Common myeloid progenitor, CD34-positive (primary cell): ENCODE measurements around the gene EFCAB8.
A peak's percentile ranks its signal among the peaks of the same experiment; 100 is the strongest.

Experiments
- CTCF ChIA-PET: fragments of 350-600 bp; sonication (Branson Sonifier 250); formaldehyde crosslinking; loops from one replicate; lab custom pipeline; 2021; ENCODE audit warnings: antibody characterized with exemption; lab: Charles Lee
- POLR2A ChIA-PET: fragments of 350-600 bp; sonication (Branson Sonifier 250); formaldehyde crosslinking; loops from one replicate; lab custom pipeline; 2021; ENCODE audit warnings: antibody characterized with exemption; lab: Charles Lee
- DNase-seq, 3 donors: peaks; one replicate each; pipeline versions ENCODE4 v3.0.0 to v3.0.0-alpha.2; 2013
- H3K27ac ChIP-seq, 2 experiments: 1 replicate in 1 of 2; 2 replicates in 1 of 2; pipeline ENCODE4 v1.7.0; 2013; ENCODE audit warnings: inconsistent platforms in 2 of 2, low read length in 2 of 2, mild to moderate bottlenecking in 2 of 2, low read depth in 1 of 2, moderate library complexity in 1 of 2; ENCODE audit not compliant: severe bottlenecking in 2 of 2, insufficient read depth in 1 of 2, poor library complexity in 1 of 2
- H3K27me3 ChIP-seq, 5 experiments: replicated peaks in 2 of 5; 1 replicate in 3 of 5; 2 replicates in 2 of 5; pipeline versions ENCODE4 v1.6.1 to v1.7.0; 2013; ENCODE audit warnings: low read length in 4 of 5, mild to moderate bottlenecking in 2 of 5, moderate library complexity in 2 of 5, inconsistent platforms in 1 of 5; ENCODE audit not compliant: insufficient read depth in 5 of 5, control insufficient read depth in 4 of 5
- H3K36me3 ChIP-seq, 4 experiments: 1 replicate in 2 of 4; 2 replicates in 2 of 4; pipeline versions ENCODE4 v1.6.1 to v1.7.0; 2013; ENCODE audit warnings: low read length in 3 of 4, control low read depth in 1 of 4, mild to moderate bottlenecking in 1 of 4; ENCODE audit not compliant: control insufficient read depth in 4 of 4, insufficient read depth in 4 of 4
- H3K4me1 ChIP-seq, 4 experiments: 1 replicate in 3 of 4; 2 replicates in 1 of 4; pipeline versions ENCODE4 v1.6.1 to v1.7.1; 2013; ENCODE audit warnings: low read length in 3 of 4, mild to moderate bottlenecking in 3 of 4, control low read depth in 1 of 4, inconsistent platforms in 1 of 4, moderate library complexity in 1 of 4; ENCODE audit not compliant: control insufficient read depth in 4 of 4, insufficient read depth in 4 of 4; ENCODE audit errors: control extremely low read depth in 1 of 4
- H3K4me3 ChIP-seq, 7 experiments: 1 replicate in 4 of 7; 2 replicates in 3 of 7; pipeline versions ENCODE4 v1.5.1 to v1.7.0; 2013; ENCODE audit warnings: mild to moderate bottlenecking in 7 of 7, low read length in 6 of 7, moderate library complexity in 6 of 7, inconsistent platforms in 2 of 7, low read depth in 2 of 7, control low read depth in 1 of 7; ENCODE audit not compliant: insufficient read depth in 4 of 7, control insufficient read depth in 1 of 7; ENCODE audit errors: extremely low read depth in 1 of 7
- H3K9me3 ChIP-seq, 5 experiments: 1 replicate in 4 of 5; 2 replicates in 1 of 5; pipeline versions ENCODE4 v1.6.1 to v1.7.1; 2013; ENCODE audit warnings: low read length in 4 of 5, mild to moderate bottlenecking in 2 of 5, inconsistent platforms in 1 of 5, low read depth in 1 of 5, moderate library complexity in 1 of 5; ENCODE audit not compliant: control insufficient read depth in 4 of 5, insufficient read depth in 2 of 5; ENCODE audit errors: control extremely low read depth in 1 of 5
- WGBS: methylation state at CpG from one replicate; pipeline ENCODE4 v1.1.5; 2013; ENCODE audit not compliant: insufficient coverage; 5-methylcytosine and 5-hydroxymethylcytosine counted together

The EFCAB8 gene

DNA sequence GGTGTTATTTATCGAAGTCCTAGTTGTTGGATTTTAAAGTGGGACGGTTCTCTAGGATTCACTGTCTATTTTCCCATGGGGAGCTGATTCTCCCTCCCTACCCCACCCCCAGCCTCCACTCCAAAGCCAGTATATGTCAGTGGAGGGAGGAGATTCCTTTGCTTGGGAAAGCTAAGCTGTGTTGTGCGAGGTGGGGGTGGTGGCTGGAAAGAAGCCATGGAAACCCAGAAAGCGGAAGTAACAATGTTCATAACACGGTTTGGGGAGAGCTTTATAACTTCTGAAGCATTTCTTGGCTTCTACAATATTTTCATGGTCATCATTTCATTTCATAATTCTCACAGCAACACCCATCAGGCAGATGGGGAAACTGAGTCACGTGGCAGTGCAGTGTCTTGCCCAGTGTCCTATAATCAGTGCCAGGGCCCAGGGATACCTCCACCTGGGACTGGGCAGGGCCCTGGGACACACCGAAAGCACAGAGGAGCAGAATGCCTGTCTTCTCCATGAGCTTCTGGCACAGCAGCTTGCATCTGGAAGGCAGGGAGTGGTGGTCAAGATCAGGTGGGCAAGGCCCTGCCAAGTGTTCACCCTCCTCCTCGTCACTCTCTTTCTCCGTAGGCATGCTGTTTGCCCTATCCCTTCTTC is 141.0 kb downstream of the EFCAB8 start:
- Histone ChIP-seq H3K27me3 (no peaks in the 10 kb centered on the region), H3K4me3 (peak overlapping the region in 1 of 7 experiments; percentile 28), H3K4me1 (peaks cover 0 to 9% (median 8%) of the 10 kb centered on the region in 4 experiments), H3K27ac (peak overlapping the region in 1 of 2 experiments; percentile 43), H3K9me3 (peaks cover 0 to 12% (median 0%) of the 10 kb centered on the region in 5 experiments), H3K36me3 (no peaks in the 10 kb centered on the region)
- ChIA-PET CTCF (interaction anchor here (0.9 kb wide), 1 partner anchor 29 kb away, joined by 3 read pairs; no protein-coding TSS in a partner anchor), POLR2A (no interaction called here)
- DNase-seq, result peak; percentile 43 to 77 (median 74)
- 75% methylated on average over 4 of the region's 9 CpGs for whole genome bisulfite sequencing

DNA sequence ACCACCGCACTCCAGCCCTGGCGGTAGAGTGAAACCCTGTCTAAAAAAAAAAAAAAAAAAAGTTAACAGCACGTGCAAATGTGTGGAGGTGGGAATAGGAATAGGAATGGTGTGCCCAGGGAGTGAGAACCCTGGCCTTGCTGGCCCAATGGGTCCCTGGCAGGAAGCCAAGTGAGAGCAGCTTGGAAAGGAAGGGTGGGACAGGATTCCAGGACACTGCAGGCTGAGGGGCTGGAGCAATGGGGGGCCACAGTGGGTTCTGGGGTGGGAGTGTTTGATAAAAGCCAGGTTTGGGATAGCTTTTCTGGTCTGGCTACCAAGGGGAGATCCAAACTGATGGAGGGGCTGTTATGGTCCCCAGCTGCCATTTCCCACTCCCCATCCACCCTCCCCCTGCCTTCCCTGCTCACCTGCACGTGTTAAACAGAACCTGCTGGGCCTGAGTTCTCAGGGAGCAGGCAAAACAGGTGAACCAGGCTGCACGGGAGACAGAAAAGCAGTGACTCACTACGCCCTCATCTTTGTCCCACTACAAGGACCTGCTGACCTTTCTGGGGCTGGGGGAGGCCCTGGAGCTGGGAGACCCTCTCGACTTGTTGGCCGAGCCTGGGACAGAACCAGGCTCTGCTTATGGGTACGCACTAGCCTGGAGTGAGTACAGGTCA is 142.2 kb downstream of the EFCAB8 start:
- ChIA-PET CTCF (interaction anchor here (0.9 kb wide), 1 partner anchor 30 kb away, joined by 3 read pairs; no protein-coding TSS in a partner anchor), POLR2A (interaction anchor here (0.6 kb wide), 1 partner anchor 48 kb away, joined by 4 read pairs; no protein-coding TSS in a partner anchor)
- WGBS, result 96% methylated on average over 8 of the region's 9 CpGs

DNA sequence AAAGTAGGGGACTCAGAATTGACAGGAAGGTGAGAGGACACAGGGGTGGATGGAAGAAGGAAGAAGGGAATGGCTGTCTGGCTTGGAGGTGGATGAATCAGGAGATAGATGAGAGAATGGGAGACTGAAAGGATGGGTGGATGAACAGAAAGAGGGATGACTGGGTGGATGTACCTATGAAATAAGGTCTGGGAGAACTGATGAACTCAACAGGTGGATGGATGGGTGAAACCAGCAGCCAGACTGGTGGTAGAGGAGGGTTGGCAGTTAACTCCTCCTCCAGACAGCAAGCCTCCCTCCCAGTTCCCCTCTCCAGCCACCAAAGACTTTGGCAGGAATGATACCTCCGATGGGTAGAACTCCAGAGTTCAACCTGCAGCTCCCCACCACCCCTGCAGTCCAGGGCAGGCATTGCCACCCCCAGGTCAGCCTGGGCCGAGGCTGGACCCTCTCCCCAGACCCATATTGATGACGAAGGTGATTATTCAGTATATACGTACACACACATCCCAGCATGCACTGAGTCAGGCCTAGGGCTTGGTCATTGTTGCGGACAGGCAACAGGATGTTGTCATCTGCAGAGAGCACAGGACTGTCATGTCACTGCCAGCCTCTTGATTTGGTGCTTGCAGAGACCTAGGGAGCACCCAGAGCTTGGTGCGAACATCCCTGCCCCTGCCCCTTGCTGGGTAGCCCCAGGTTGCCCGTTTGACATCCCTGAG is 143.5 kb downstream of the EFCAB8 start:
- peaks cover 0 to 4% (median 3%) of the 10 kb centered on the region in 5 experiments for H3K9me3 ChIP-seq
- peaks cover 0 to 9% (median 8%) of the 10 kb centered on the region in 4 experiments for H3K4me1 ChIP-seq
- WGBS, result 96% methylated on average over 6 of the region's 7 CpGs
- H3K4me3 ChIP-seq, result no peak overlapping the region
- ChIA-PET POLR2A (no interaction called here), CTCF (interaction anchor here (1.0 kb wide), 1 partner anchor 16 kb away, joined by 4 read pairs; no protein-coding TSS in a partner anchor)
- H3K36me3 ChIP-seq, result no peaks in the 10 kb centered on the region
- no peak for DNase-seq
- H3K27me3 ChIP-seq, result no peaks in the 10 kb centered on the region
- H3K27ac ChIP-seq, result no peak overlapping the region

More for the DNA sequence above, 142.2 kb downstream of the EFCAB8 start:
- Histone ChIP-seq H3K27ac (no peak overlapping the region), H3K36me3 (no peaks in the 10 kb centered on the region), H3K4me1 (peaks cover 0 to 9% (median 8%) of the 10 kb centered on the region in 4 experiments), H3K27me3 (no peaks in the 10 kb centered on the region), H3K4me3 (no peak overlapping the region), H3K9me3 (peaks cover 0 to 5% (median 3%) of the 10 kb centered on the region in 5 experiments)
- DNase-seq, result no peak

GRCh38 chr20:33004141-33004751 is 145.5 kb downstream of the EFCAB8 start, which contains the start of gene SUN5:
Gene SUN5, minus strand, starts transcription at chr20:33004433. Its CDS starts 93 bp downstream, at chr20:33004340.
- Histone ChIP-seq H3K27ac (no peak within 1 kb of the TSS), H3K4me3 (no peak within 1 kb of the TSS), H3K27me3 (no peaks in the 10 kb centered on the region), H3K36me3 (no peaks in the 10 kb centered on the region), H3K9me3 (peaks cover 0 to 4% (median 3%) of the 10 kb centered on the region in 5 experiments), H3K4me1 (peaks cover 0 to 9% (median 8%) of the 10 kb centered on the region in 4 experiments)
- 100% methylated on average over 3 of the region's 6 CpGs for WGBS
- POLR2A ChIA-PET, result no interaction called here
- CTCF ChIA-PET, result interaction anchor here (1.1 to 1.5 kb wide), 4 partner anchors 9 to 107 kb away, joined by 3 to 7 read pairs (median 6); no protein-coding TSS in a partner anchor
- DNase-seq, result no peak

- Histone ChIP-seq H3K9me3 (peaks cover 0 to 4% (median 3%) of the 10 kb centered on the region in 5 experiments), H3K4me3 (no peak overlapping the region), H3K36me3 (no peaks in the 10 kb centered on the region), H3K27ac (no peak overlapping the region), H3K4me1 (peaks cover 0 to 3% (median 2%) of the 10 kb centered on the region in 4 experiments), H3K27me3 (no peaks in the 10 kb centered on the region)
- peak; percentile 30 to 53 (median 37) for DNase-seq
- 88% methylated on average over 4 of the region's 4 CpGs for WGBS
- CTCF ChIA-PET, result interaction anchor here (0.8 to 1.5 kb wide), 5 partner anchors 8 to 108 kb away, joined by 3 to 7 read pairs (median 4); no protein-coding TSS in a partner anchor
- POLR2A ChIA-PET, result no interaction called here
Observed at GRCh38 chr20:33005132-33005566, 146.4 kb downstream of the EFCAB8 start.

GRCh38 chr20:33005908-33006775 is 147.4 kb downstream of the EFCAB8 start:
- ChIA-PET CTCF (no interaction called here), POLR2A (no interaction called here)
- no peak overlapping the region for H3K4me3 ChIP-seq
- H3K27me3 ChIP-seq, result no peaks in the 10 kb centered on the region
- no peaks in the 10 kb centered on the region for H3K4me1 ChIP-seq
- peaks cover 0 to 4% (median 3%) of the 10 kb centered on the region in 5 experiments for H3K9me3 ChIP-seq
- H3K36me3 ChIP-seq, result no peaks in the 10 kb centered on the region
- DNase-seq, result no peak
- WGBS, result 97% methylated on average over 8 of the region's 8 CpGs
- no peak overlapping the region for H3K27ac ChIP-seq
